Measurements from ENCODE around the gene KCNQ2.

Gene KCNQ2

DNA sequence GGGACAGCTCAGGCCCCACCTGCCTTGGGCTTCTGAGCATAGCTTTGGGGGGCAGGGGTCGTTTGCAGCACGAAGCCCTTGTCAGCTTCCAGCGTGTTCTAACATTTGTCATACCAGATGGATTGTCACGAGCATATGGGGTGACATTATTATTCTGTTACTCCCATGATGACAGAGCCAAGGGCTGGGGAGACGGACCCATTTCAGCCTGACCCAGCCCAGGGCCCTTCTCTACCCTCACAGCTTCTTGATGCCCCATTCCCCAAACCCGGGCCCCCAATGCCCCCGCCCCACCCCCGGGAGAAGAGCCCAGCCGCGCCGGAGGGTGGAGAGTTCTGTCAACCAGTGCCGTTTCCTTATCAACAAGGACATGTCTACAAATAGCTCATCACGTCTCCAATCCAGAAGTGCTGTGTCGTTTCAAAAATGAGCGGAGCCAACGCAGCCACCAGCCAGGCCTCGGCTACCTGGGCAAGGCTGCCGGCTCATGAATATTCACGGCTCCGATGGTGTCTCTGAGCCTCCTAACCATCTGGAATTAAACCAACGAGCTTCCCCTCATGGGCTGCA, 101.8 kb downstream of the KCNQ2 start:
- H3K4me1 ChIP-seq (ENCODE audit: insufficient read depth, low read length) = peaks cover 25% of the 10 kb centered on the region

DNA sequence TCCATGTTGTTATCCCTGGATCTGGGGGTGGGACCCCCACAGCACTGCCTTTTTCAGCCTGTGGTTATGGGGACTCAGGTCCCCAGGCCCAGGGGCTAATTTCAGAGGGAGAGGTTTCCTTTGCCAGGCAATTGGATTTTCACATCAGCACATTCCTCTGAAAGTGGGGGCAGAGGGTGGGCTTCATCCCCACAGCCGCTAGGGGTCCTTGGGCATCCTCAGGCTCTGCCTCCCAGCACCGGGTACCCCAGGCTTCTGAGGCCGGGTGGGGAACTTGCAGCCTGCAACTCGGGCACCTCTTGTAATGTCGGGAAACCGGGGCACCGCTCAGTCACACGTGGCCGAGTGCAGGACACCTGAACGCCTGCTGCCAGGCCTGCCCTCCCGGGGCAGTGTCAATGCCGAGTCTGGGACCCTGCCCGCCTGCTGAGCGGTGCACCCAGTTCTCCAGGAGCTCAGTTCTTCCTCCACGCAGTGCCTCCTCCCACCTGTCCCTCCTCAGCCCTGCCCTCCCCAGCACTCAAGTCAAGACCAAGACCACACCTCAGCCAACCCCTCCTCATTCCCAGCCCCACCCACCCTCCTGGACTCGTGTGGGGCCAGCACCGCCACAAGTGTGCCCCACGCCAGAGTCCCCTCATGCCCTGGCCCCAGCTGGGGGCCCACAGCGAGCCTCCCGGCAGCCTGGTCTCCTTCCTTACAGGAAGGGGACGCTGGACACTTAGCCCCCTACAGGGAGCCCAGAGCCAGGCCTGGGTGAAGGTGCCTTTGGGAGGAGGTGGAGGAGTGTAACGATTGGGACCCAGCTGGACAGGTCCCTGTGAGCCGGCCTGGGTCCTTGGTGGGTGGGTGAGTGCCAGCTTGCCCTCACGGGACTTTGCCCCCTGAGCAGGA, 102.5 kb downstream of the KCNQ2 start:
- no peak overlapping the region for H3K4me3 ChIP-seq (ENCODE audit: low read length)
- no peaks in the 10 kb centered on the region for H3K9me3 ChIP-seq (ENCODE audit: low read length)
- peaks cover 25% of the 10 kb centered on the region for H3K4me1 ChIP-seq (ENCODE audit: insufficient read depth, low read length)
- H3K36me3 ChIP-seq (ENCODE audit: insufficient read depth, low read length) = no peaks in the 10 kb centered on the region
- H3K27me3 ChIP-seq (ENCODE audit: insufficient read depth, low read length) = peaks cover 12% of the 10 kb centered on the region
- H2AFZ ChIP-seq (ENCODE audit: low read depth, low read length) = no peak overlapping the region

More for the DNA sequence above, 101.8 kb downstream of the KCNQ2 start:
- H3K36me3 ChIP-seq (ENCODE audit: insufficient read depth, low read length) = no peaks in the 10 kb centered on the region
- no peaks in the 10 kb centered on the region for H3K9me3 ChIP-seq (ENCODE audit: low read length)
- peaks cover 9% of the 10 kb centered on the region for H3K27me3 ChIP-seq (ENCODE audit: insufficient read depth, low read length)
- no peak overlapping the region for H3K4me3 ChIP-seq (ENCODE audit: low read length)
- H2AFZ ChIP-seq (ENCODE audit: low read depth, low read length) = no peak overlapping the region

DNA sequence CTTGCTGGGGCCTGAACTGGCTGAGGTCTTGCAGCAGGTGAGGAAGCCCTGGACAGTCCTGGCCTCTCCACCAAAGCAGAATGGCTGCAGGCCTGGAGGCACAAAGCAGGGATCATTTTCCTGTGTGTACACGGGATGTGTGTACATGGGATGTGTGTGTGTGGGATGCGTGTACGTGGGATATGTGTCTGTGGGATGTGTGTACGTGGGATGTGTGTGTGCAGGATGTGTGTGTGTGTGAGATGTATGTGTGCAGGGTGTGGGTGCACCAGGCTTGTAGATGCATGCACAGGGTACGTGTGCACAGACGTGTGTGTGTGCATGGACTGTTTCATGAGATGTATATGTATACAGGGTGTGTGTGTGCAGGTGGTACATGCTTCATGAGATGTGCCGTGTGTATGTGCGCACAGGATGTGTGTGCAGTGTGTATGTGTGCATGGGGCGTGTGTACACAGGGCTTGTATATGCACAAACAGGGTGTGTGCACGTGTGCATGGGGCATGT, 103.4 kb downstream of the KCNQ2 start:
- no peaks in the 10 kb centered on the region for H3K9me3 ChIP-seq (ENCODE audit: low read length)
- H3K4me1 ChIP-seq (ENCODE audit: insufficient read depth, low read length) = peaks cover 30% of the 10 kb centered on the region
- H3K4me3 ChIP-seq (ENCODE audit: low read length) = no peak overlapping the region
- peaks cover 12% of the 10 kb centered on the region for H3K27me3 ChIP-seq (ENCODE audit: insufficient read depth, low read length)
- H2AFZ ChIP-seq (ENCODE audit: low read depth, low read length) = no peak overlapping the region
- H3K36me3 ChIP-seq (ENCODE audit: insufficient read depth, low read length) = no peaks in the 10 kb centered on the region

DNA sequence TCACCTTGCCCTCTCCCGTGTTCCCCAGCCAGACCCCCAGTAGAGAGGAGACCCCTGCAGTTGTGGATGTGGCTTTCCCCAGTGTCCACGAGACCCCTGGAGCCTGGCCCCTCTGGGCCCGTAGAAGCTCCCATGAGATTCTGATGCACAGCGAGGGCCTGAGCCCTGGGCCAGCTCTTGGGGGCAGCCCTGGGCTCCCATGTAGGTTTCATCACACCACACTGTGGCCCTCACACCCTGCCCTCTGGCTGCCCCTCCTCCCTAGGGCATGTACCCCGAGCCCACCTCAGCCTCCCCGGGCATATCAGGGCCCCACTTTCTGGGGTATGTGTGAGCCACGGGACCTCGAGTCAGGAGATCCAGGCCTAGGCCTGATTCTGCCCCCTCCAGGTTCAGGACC, 104.3 kb downstream of the KCNQ2 start:
- Histone ChIP-seq H3K4me3 (ENCODE audit: low read length) (no peak overlapping the region), H3K4me1 (ENCODE audit: insufficient read depth, low read length) (peaks cover 39% of the 10 kb centered on the region), H3K27me3 (ENCODE audit: insufficient read depth, low read length) (peaks cover 11% of the 10 kb centered on the region), H2AFZ (ENCODE audit: low read depth, low read length) (no peak overlapping the region), H3K9me3 (ENCODE audit: low read length) (no peaks in the 10 kb centered on the region), H3K36me3 (ENCODE audit: insufficient read depth, low read length) (no peaks in the 10 kb centered on the region)

DNA sequence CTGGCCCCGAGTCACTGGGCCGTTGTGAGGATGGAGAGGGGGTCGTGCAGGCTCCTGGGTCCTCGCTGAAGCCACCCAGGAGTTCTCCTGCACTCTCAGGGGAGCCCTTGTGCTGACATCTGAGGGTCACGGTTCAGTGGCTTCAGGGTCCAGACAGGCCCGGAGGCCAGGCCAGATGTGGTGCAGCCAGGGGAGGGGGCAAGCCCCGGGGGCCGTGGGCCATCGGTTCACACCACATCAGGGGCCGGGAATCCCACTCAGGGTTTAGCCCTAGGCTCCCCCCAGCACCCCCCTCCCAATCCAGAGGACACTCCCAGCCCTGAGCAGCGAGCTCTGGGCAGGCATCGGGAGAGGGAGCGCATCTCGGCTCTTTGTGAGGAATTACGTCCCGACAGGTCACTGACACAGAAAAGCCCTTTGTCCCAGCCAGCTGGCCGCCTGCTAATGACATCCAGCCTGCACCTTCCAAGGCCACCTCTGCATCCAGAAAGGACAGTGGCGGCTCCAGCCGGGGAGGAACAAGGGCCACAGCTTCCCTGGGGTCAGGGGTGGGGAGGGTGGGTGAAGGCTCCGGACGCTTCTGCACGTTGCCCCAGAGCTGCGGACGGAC, 104.9 kb downstream of the KCNQ2 start:
- peaks cover 45% of the 10 kb centered on the region for H3K4me1 ChIP-seq (ENCODE audit: insufficient read depth, low read length)
- H3K4me3 ChIP-seq (ENCODE audit: low read length) = no peak overlapping the region
- H2AFZ ChIP-seq (ENCODE audit: low read depth, low read length) = no peak overlapping the region
- H3K36me3 ChIP-seq (ENCODE audit: insufficient read depth, low read length) = no peaks in the 10 kb centered on the region
- peaks cover 17% of the 10 kb centered on the region for H3K27me3 ChIP-seq (ENCODE audit: insufficient read depth, low read length)
- no peaks in the 10 kb centered on the region for H3K9me3 ChIP-seq (ENCODE audit: low read length)

DNA sequence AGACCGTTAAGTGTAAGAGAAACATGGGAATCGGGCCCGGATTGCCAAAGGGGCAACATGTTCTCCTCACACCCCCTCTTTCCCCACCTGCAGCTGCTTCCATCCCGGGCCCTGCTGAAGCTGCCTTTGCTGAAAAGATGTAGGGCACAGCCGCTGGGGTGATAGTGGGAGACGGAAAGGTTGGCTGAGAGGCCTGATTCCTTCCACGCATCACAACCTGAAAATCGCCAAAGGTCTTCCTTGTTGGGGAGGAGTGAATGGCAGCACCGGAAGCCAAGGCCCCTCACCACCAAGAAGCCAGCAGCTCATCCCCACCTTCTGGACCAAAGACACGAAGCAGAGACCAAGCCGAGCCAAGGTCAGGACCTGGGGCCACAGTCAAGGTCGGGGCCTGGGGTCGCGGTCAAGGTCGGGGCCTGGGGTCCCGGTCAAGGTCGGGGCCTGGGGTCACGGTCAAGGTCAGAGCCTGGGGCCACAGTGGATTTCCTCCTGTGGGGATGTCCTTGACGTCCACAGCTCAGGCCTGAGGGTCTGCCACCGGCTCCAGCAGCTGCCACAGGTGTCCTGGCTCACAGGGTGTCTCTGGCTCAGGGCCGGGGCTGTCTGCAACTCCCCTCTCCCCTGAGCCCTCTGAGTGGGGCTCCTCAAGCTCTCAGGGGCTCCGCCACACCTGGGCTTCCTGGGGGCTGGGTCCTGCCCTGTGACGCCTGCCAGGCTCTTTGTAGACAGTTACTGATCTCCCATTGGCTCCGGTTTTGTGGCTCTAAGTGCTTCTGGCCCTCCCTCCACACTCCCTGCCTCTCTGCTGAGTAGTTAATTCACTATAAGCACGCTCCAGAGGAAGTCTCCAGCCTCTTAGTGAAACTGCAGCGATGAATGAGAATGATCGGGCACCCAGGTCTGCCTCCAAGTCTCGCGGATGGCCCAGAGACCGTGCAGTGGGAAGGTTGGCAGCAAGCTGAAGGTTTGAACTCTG, 105.8 kb downstream of the KCNQ2 start:
- Histone ChIP-seq H3K4me1 (ENCODE audit: insufficient read depth, low read length) (peaks cover 48% of the 10 kb centered on the region), H3K27me3 (ENCODE audit: insufficient read depth, low read length) (peaks cover 20% of the 10 kb centered on the region), H3K4me3 (ENCODE audit: low read length) (no peak overlapping the region), H3K9me3 (ENCODE audit: low read length) (no peaks in the 10 kb centered on the region), H2AFZ (ENCODE audit: low read depth, low read length) (no peak overlapping the region), H3K36me3 (ENCODE audit: insufficient read depth, low read length) (no peaks in the 10 kb centered on the region)

DNA sequence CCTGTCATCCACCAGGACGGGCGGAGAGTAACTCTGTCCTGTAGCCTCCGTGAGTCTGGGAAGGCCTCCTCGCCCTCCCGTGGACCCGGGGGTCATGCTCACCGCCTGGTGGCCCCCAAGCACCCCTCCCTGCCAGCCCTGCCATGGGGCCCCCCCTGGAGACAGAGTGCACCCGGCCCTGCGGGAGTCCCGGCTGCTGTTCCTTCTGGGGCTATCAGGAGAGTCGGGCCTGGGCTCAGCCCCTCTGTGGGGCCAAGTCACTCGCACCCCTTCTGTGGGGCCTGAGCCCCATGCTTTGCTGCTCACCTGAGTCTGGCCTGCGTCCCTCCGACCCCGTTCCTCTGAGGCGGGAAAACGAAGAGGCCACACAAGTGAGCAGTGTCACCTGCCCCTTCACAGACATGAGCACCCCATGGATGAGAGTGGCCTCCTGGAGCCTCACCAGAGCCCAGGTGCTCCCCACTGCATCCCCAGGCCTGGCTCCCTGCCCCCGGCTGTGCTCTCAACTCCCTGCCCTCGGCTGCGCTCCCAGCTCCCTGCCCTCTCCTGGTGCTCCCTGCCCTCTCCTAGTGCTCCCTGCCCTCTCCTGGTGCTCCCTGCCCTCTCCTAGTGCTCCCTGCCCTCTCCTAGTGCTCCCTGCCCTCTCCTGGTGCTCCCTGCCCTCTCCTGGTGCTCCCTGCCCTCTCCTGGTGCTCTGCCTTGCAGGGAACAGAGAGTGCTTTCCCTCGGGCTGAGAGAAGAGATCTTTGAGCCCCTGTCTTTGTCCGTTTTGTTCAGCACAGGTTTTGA, 106.7 kb downstream of the KCNQ2 start:
- Histone ChIP-seq H3K4me1 (ENCODE audit: insufficient read depth, low read length) (peaks cover 51% of the 10 kb centered on the region), H3K4me3 (ENCODE audit: low read length) (no peak overlapping the region), H2AFZ (ENCODE audit: low read depth, low read length) (no peak overlapping the region), H3K27me3 (ENCODE audit: insufficient read depth, low read length) (peaks cover 22% of the 10 kb centered on the region), H3K36me3 (ENCODE audit: insufficient read depth, low read length) (no peaks in the 10 kb centered on the region), H3K9me3 (ENCODE audit: low read length) (no peaks in the 10 kb centered on the region)

DNA sequence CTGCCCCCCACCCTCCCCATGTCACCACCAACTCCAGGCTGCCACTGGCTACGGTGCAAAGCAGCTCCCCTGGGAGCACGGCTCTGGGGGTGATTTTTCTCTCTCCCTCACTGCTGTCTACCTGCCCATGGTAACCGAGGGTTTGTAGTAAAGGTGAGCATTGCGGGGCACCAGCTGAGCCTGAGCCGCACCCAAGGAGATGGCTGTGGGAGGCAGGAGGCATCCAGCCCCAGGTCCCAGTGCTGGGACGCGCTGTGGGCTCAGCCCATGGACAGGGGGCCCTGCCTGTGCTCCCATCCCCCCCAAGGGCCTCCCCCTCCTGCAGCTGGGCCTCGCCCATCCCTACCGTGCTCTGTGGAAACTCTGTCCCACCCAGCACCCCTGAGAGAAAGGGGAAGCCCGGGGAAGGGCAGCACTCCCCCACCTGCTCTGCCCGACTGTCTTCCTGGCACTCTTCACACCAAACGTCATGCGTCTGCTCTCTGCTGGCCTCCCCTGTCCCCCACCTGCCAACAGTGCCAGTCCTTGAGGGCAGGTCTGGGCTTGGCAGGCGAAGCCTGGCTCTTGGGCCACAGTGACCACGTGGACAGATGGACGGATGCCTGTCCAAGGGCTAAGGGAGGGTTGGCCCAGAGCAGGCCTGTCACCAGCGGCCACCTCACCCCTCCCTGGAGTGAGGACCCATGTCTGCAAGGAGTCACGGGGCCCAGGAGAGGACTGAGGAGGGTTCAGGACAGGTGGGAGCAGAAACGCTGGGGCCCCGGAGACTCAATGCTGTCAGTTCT, 107.5 kb downstream of the KCNQ2 start:
- Histone ChIP-seq H3K4me1 (ENCODE audit: insufficient read depth, low read length) (peaks cover 56% of the 10 kb centered on the region), H3K27me3 (ENCODE audit: insufficient read depth, low read length) (peaks cover 30% of the 10 kb centered on the region), H3K9me3 (ENCODE audit: low read length) (no peaks in the 10 kb centered on the region), H2AFZ (ENCODE audit: low read depth, low read length) (no peak overlapping the region), H3K4me3 (ENCODE audit: low read length) (no peak overlapping the region), H3K36me3 (ENCODE audit: insufficient read depth, low read length) (no peaks in the 10 kb centered on the region)

DNA sequence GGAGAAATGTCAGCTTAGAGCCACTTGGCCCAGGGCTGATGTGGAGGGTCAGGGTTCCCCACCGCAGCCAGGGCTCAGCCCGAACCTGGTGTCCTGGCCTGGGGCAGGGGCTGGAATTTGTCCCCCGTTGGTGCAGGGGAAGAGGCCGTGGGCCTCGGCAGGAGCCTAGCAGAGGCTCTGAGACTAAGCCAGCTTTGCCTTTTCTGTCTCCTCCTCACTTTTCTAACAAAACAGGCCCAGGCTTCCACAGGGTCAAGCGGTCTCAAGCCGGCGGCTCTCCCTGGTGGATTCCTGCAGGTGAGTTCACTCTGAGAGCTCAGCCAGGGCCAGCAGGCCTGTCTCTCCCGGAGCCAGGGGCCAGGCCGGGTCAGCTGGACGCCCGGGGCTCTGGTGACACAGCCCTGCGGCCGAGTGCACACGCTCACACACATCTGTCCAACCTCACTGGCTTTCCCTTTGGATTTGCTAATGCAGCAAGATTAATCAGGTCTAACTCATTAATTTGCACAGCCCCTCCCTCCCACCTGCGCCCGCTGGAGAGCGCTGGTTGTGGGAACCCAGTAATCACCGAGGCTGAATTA, 108.4 kb downstream of the KCNQ2 start:
- H2AFZ ChIP-seq (ENCODE audit: low read depth, low read length) = no peak overlapping the region
- no peaks in the 10 kb centered on the region for H3K36me3 ChIP-seq (ENCODE audit: insufficient read depth, low read length)
- peaks cover 39% of the 10 kb centered on the region for H3K27me3 ChIP-seq (ENCODE audit: insufficient read depth, low read length)
- no peaks in the 10 kb centered on the region for H3K9me3 ChIP-seq (ENCODE audit: low read length)
- H3K4me3 ChIP-seq (ENCODE audit: low read length) = no peak overlapping the region
- H3K4me1 ChIP-seq (ENCODE audit: insufficient read depth, low read length) = peaks cover 56% of the 10 kb centered on the region

DNA sequence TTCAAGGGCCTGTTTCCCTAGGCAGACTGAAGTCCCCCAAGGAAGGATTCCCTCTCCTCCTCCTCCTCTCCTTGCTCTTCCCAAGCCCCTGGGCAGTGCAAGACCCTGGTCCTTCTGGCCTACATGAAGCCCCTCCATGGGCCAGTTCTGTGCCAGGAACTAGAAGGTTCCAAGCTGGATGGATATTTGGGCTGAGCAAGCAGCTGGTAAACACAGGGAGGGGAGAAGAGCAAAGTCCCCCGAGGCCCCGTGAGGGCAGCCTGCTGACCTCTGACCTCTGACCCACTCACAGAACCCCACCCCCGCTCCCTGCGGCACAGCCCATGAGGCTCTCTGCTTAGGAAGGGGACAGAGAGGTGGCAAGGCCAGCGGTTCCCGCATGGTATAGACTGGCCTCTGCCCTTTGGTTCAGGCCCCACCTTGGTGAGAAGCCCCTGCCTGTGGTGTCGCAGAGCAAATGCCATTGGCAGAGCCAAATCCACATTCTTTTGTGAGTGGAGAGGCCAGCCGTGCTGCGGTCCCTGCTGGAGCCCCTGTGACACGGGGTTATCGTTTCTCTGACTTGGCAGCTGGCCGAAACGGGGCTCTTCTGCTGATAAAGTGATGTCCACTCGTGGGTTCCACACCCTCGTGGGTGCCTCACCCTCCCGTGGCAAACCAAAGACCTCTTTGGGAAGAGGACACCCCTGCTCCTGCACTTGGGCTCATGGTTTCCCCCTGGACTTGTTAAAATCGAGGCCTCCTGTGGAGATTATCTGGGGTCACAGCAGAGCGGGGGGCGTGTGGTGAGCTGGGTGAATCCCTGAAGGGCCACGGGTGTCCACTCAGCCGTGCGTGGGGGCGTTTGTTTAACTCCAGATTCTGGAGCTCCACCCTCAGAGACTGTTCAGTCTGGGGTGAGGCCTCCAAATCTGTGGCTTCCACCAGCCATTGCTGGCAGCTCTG, 109.2 kb downstream of the KCNQ2 start:
- Histone ChIP-seq H3K27me3 (ENCODE audit: insufficient read depth, low read length) (peaks cover 42% of the 10 kb centered on the region), H3K9me3 (ENCODE audit: low read length) (no peaks in the 10 kb centered on the region), H3K36me3 (ENCODE audit: insufficient read depth, low read length) (no peaks in the 10 kb centered on the region), H3K4me1 (ENCODE audit: insufficient read depth, low read length) (peaks cover 50% of the 10 kb centered on the region), H3K4me3 (ENCODE audit: low read length) (no peak overlapping the region), H2AFZ (ENCODE audit: low read depth, low read length) (no peak overlapping the region)
